Muscle of leg (tissue), 11 donors: Measurements from ENCODE around the gene SRP68. TPM values are rescaled to one million over a fixed set of nuclear protein-coding genes. Genes with fewer than 3 reads are reported as not detected.
"Not testable (repeated sequence)": the region's sequence is repeated elsewhere in the genome, so short reads cannot be mapped to it uniquely, and the experiment has no call there.

Experiments used
- DNase-seq: peaks from one replicate; pipeline ENCODE4 v3.0.0; 2013
- H3K27ac ChIP-seq: one replicate; pipeline ENCODE4 v1.5.1; 2013; ENCODE audit warnings: mild to moderate bottlenecking, low read length, control low read depth
- H3K27me3 ChIP-seq: one replicate; pipeline ENCODE4 v1.6.1; 2013; ENCODE audit warnings: low read length; ENCODE audit not compliant: control insufficient read depth, insufficient read depth
- H3K36me3 ChIP-seq: one replicate; pipeline ENCODE4 v1.6.1; 2013; ENCODE audit warnings: low read length; ENCODE audit not compliant: control insufficient read depth, insufficient read depth
- H3K4me1 ChIP-seq: one replicate; pipeline ENCODE4 v1.6.1; 2013; ENCODE audit warnings: low read length; ENCODE audit not compliant: control insufficient read depth, insufficient read depth
- H3K4me3 ChIP-seq: one replicate; pipeline ENCODE4 v1.5.1; 2013; ENCODE audit warnings: low read length, control low read depth
- H3K9me3 ChIP-seq: replicated peaks from 2 replicates; pipeline ENCODE4 v1.6.1; 2013; ENCODE audit warnings: low read depth, low read length; ENCODE audit not compliant: control insufficient read depth
- WGBS: methylation state at CpG from one replicate; pipeline ENCODE4 v1.1.5; 2013; ENCODE audit warnings: missing lambda C conversion rate; ENCODE audit not compliant: insufficient coverage; 5-methylcytosine and 5-hydroxymethylcytosine counted together
- polyA plus RNA-seq, 8 donors: library from polyadenylated mRNA; unstranded; fragments of 120-200 nt; gene quantifications; one replicate each; pipeline versions ENCODE4 v1.2.1 to v1.2.3, GENCODE V29; 2013; ENCODE audit warnings: inconsistent platforms in 1 of 8, low replicate concordance in 1 of 8; ENCODE audit not compliant: insufficient read length in 8 of 8, insufficient read depth in 1 of 8
- total RNA-seq: library from RNA; stranded (reverse); fragments of 120-200 nt; gene quantifications from one replicate; pipeline ENCODE4 v1.2.4, GENCODE V29; 2013

Gene SRP68
- total and polyA plus RNA-seq, 9 donors, result 25.0 to 110 (median 92.3) TPM

DNA sequence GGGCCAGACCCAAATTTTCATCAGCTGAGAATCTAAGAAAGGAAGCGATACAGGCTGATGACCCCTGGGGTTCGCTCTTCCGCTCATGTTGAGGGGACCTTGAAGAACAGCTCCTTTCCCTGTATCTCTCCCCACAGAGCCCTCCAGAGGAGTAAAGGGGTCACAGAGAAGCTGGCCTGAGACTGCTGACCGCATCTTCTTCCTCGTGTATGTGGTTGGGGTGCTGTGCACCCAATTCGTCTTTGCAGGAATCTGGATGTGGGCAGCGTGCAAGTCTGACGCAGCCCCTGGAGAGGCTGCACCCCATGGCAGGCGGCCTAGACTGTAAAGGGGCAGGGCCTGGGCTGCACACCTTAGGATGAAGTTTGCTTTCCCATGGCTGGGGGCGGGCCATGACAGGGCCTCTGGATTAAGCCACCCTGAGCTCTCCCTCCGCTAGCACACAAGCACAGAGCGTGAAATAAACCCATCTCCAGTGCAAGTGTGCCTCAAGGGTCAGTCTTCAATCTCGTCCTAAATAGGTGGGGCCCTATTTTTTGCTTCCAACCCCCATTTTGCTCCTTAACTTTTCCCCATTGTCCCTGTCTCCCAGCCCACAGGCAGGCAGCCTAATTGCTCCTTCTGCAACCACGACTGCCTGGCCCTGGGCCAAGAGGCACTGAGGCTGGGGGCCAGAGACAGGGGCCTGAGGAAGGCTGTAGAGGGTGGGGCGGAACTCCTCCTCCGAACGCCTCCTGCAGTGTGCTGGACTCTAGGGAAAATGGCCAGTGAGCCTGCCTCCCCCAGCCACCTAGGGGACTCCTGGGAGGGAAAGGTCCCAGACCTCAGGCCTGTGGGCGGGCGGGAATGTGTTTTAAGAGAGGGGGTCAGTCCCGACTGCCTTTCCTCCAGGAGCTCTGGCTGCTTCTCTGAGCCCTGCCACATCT, 10.3 kb upstream of the SRP68 start:
- peaks cover 55% of the 10 kb centered on the region for H3K36me3 ChIP-seq
- 77% methylated on average over 12 of the region's 20 CpGs for WGBS
- H3K27me3 ChIP-seq, result peaks cover 31% of the 10 kb centered on the region
- H3K4me1 ChIP-seq, result peaks cover 24% of the 10 kb centered on the region
- H3K4me3 ChIP-seq, result no peak overlapping the region
- no peak for DNase-seq
- no peak overlapping the region for H3K27ac ChIP-seq
- no peaks in the 10 kb centered on the region for H3K9me3 ChIP-seq

DNA sequence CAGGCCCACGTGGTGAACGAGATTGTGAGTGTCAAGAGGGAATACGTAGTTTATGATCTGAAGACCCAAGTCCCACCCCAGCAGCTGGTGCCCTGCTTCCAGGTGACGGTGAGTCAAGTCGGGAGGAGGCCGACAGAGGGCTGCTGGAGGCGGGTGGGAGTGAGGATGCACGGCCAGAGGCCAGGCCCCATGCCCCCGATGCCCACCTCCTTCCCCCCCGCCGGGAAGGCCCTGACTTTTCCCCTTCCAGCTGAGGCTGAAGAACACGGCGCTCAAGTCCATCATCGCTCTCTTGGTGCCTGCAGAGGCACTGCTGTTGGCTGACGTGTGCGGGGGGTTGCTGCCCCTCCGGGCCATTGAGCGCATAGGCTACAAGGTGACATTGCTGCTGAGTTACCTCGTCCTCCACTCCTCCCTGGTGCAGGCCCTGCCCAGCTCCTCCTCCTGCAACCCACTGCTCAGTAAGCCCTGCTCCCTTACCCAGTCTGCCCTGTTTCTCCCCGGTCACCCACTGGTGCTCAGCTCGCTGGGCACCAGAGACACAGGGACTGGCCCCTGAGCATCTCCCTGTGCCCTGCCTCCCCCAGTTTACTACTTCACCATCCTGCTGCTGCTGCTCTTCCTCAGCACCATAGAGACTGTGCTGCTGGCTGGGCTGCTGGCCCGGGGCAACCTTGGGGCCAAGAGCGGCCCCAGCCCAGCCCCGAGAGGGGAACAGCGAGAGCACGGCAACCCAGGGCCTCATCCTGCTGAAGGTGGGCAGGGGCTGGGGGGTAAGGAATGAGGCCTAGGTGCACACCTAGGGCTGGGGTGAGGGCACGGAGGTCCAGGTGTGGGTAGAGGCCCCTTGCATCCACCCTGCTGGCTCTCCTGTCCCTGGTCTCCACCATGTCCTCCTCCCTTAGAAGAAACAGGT, 9.2 kb upstream of the SRP68 start:
- H3K27me3 ChIP-seq, result peaks cover 42% of the 10 kb centered on the region
- H3K4me1 ChIP-seq, result peaks cover 34% of the 10 kb centered on the region
- no peak overlapping the region for H3K27ac ChIP-seq
- peaks cover 44% of the 10 kb centered on the region for H3K36me3 ChIP-seq
- WGBS, result 65% methylated on average over 20 of the region's 27 CpGs
- no peak overlapping the region for H3K4me3 ChIP-seq
- no peak for DNase-seq
- H3K9me3 ChIP-seq, result no peaks in the 10 kb centered on the region

DNA sequence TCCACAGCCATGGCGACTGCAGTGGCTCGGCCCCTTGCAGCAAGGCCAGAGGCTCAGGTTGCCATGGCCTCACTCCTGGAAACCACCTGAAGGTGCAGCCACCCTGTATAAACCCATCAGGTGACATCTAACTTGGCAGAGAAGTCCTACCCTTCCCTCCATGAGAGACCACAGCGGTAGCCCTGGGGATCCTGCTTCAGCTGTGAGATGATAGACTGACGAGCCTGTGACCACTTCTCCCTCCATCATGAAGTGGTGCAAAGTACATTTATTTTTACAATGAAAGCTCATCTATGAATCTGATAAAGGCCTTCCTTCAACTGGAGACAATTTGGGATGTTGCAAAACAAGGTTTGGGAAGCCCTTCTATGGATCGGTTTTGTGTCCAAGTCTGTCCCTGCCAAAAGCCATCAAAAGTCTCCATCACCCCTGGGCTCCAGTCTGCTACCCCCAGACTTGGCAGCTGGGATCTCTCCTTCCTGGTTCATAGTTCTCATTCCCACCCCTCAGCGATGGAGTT, 8.5 kb upstream of the SRP68 start:
- H3K4me1 ChIP-seq, result peaks cover 40% of the 10 kb centered on the region
- H3K36me3 ChIP-seq, result peaks cover 37% of the 10 kb centered on the region
- no peak overlapping the region for H3K4me3 ChIP-seq
- DNase-seq, result no peak
- no peaks in the 10 kb centered on the region for H3K9me3 ChIP-seq
- peaks cover 49% of the 10 kb centered on the region for H3K27me3 ChIP-seq
- H3K27ac ChIP-seq, result no peak overlapping the region
- 12% methylated on average over 3 of the region's 6 CpGs for WGBS

GRCh38 chr17:76079956-76080767, 7.8 kb upstream of the SRP68 start:
- peaks cover 30% of the 10 kb centered on the region for H3K36me3 ChIP-seq
- no peak overlapping the region for H3K4me3 ChIP-seq
- no peak for DNase-seq
- 5% methylated on average over 15 of the region's 23 CpGs for WGBS
- H3K9me3 ChIP-seq, result no peaks in the 10 kb centered on the region
- H3K27me3 ChIP-seq, result peaks cover 56% of the 10 kb centered on the region
- no peak overlapping the region for H3K27ac ChIP-seq
- peaks cover 47% of the 10 kb centered on the region for H3K4me1 ChIP-seq

GRCh38 chr17:76079535-76079955, 7.2 kb upstream of the SRP68 start:
- DNase-seq, result no peak
- Histone ChIP-seq H3K9me3 (no peaks in the 10 kb centered on the region), H3K27me3 (peaks cover 62% of the 10 kb centered on the region), H3K36me3 (peaks cover 25% of the 10 kb centered on the region), H3K4me3 (no peak overlapping the region), H3K4me1 (peaks cover 51% of the 10 kb centered on the region), H3K27ac (no peak overlapping the region)
- WGBS, result 16% methylated on average over 6 of the region's 9 CpGs

DNA sequence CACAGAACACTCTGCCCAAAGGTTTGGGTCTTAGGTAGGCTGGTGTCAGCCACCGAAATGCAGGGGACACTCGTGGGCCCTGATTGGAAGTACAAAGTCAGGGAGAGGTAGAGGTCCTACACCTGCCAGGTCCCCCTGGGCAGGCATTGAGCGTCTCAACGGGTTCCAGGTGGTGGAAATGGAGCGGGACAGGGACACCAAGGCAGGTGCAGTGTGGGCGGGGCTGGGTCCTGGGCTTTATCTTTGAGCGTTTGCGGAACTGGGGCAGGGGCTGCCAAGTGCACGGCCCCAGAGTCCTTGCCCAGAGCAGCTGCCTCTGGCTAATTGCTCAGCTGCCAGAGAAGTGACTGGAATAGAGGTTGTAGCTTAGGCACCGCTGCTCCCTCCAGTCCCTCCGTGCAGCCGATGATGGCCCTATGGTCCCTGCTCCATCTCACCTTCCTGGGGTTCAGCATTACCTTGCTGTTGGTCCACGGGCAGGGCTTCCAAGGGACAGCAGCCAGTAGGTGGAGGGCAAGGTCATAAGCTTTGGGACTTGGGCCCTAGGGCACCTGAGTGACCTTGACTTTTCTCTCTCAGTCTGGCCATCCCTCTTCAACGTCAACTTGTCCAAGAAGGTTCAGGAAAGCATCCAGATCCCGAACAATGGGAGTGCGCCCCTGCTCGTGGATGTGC, 6.7 kb upstream of the SRP68 start, which contains the start of gene ZACN:
Gene ZACN (plus strand): TSS at position 323 of the 675 bp plus-strand sequence. CDS start 83 bp downstream, at position 406.
- Histone ChIP-seq H3K27me3 (peaks cover 67% of the 10 kb centered on the region), H3K4me3 (no peak within 1 kb of the TSS), H3K9me3 (no peaks in the 10 kb centered on the region), H3K27ac (no peak within 1 kb of the TSS), H3K4me1 (peaks cover 56% of the 10 kb centered on the region), H3K36me3 (peaks cover 19% of the 10 kb centered on the region)
- DNase-seq, result no peak
- WGBS, result 61% methylated on average over 15 of the region's 17 CpGs

GRCh38 chr17:76078370-76078769, 6.1 kb upstream of the SRP68 start:
- Histone ChIP-seq H3K36me3 (peaks cover 13% of the 10 kb centered on the region), H3K27me3 (peaks cover 74% of the 10 kb centered on the region), H3K4me1 (peaks cover 56% of the 10 kb centered on the region)
- H3K27ac ChIP-seq, DNase-seq, H3K9me3 ChIP-seq, H3K4me3 ChIP-seq: not testable (repeated sequence)
- WGBS, result 51% methylated on average over 4 of the region's 5 CpGs

DNA sequence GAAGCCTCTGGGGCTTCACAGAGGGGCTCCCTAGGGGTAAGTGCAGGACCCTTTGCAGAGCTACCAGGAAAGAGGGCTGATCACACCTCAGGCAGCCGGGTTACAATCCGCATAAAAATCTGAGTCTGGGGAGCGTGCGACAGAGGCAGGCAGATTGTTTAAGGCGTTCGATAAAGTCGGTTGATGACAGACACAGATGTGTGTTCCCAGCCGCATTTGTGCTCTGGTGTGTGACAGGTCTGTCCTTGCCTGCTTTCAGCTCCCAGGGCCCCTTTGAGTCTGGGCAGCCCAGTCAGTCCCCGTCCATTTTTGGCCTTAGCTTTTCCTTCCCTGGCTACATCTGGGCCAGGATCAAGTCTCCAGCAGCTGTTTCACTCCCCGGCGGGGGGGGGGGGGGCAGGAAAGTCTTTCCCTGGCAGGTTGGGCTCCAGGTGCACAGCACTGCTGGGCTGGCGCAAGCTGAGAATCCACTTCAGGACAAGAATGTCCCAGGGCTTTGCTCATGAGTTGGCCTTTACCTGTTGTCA, 5.3 kb upstream of the SRP68 start:
- H3K27me3 ChIP-seq, result peaks cover 75% of the 10 kb centered on the region
- no peak for DNase-seq
- no peak overlapping the region for H3K4me3 ChIP-seq
- H3K27ac ChIP-seq, result no peak overlapping the region
- 5% methylated on average over 8 of the region's 12 CpGs for WGBS
- H3K36me3 ChIP-seq, result peaks cover 6% of the 10 kb centered on the region
- H3K9me3 ChIP-seq, result no peaks in the 10 kb centered on the region
- H3K4me1 ChIP-seq, result peaks cover 59% of the 10 kb centered on the region
